Thoracic aorta (tissue), 2 donors: Measurements from ENCODE around the gene RAD51AP2. TPM values are rescaled to one million over a fixed set of nuclear protein-coding genes. Genes with fewer than 3 reads are reported as not detected.

ENCODE experiments used
- ATAC-seq: fragments of 150-250 bp; one replicate; pipeline ENCODE4 v1.8.0; 2017; ENCODE audit warnings: low read depth; ENCODE audit not compliant: insufficient number of reproducible peaks, low FRiP score
- DNase-seq: peaks from one replicate; pipeline ENCODE4 v3.0.0-alpha.2; 2020; ENCODE audit warnings: low spot score
- H3K27ac ChIP-seq, 2 donors: fragments of 200-600 bp; sonication (generic); 1 replicate in 1 of 2; 2 replicates in 1 of 2; pipeline ENCODE4 v1.5.1; 2016; ENCODE audit warnings: mild to moderate bottlenecking in 2 of 2, moderate library complexity in 2 of 2
- H3K27me3 ChIP-seq: fragments of 200-600 bp; sonication (generic); replicated peaks from 2 replicates; pipeline ENCODE4 v1.6.0; 2016; ENCODE audit warnings: mild to moderate bottlenecking; ENCODE audit not compliant: insufficient read depth
- H3K36me3 ChIP-seq: fragments of 200-600 bp; sonication (generic); one replicate; pipeline ENCODE4 v1.5.1; 2016
- H3K4me1 ChIP-seq, 2 donors: fragments of 200-600 bp; sonication (generic); 1 replicate in 1 of 2; 2 replicates in 1 of 2; pipeline versions ENCODE4 v1.5.1 to v1.6.0; 2016; ENCODE audit warnings: low read depth in 2 of 2, mild to moderate bottlenecking in 1 of 2; ENCODE audit not compliant: control insufficient read depth in 1 of 2
- H3K4me3 ChIP-seq: fragments of 200-600 bp; sonication (generic); 2 replicates; pipeline ENCODE4 v1.5.1; 2016; ENCODE audit warnings: mild to moderate bottlenecking
- H3K9me3 ChIP-seq: fragments of 200-600 bp; sonication (generic); 2 replicates; pipeline ENCODE4 v1.5.1; 2016
- total RNA-seq, 2 donors: library from RNA; depleted of rRNA; stranded (reverse); fragments of >200 nt; gene quantifications; one replicate each; pipeline versions ENCODE4 v1.1.0 to v1.2.3, GENCODE V29; 2016
- TF ChIP-seq, protein P1 (sequence below): fragments of 200-600 bp; sonication (generic); IDR thresholded peaks from one replicate; pipeline ENCODE4 v1.5.1; 2019; ENCODE audit warnings: antibody characterized with exemption

RAD51AP2 gene
- total RNA-seq, 2 donors from 2014 or later = not detected

DNA sequence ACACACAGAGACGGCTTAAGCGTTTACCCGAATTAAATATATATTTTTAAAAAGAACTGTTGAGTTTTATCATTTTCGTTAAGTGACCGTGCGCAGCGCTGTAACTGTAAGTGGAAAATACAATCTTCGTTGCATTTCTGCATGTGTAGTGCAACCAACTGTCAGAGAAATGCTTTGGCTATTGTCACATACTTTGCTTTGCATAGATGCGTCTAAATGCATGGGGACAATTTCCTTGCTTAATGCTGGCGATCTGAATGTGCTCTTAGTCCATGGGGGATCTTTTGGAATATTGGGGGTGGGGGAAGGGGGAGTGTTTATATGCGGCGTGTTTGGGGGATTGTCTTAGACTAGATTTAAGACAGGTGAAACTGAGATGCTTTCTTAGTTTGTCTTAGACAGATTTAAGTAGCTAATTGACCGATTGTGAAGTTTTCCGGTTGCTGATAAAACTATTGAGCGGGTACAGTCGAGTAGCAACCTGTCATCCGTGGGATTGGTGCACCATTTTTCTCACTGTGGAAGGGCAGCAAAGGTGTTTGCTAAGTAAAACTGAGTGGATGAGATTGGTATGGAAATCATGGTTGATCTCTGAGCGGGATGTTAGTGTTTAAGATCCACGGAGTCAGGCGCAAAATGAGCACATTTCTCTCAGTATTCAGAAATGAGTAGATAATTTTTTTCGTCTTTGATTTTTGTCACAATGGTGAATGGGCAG is 22.7 kb upstream of the RAD51AP2 start:
- ATAC-seq (no peak), DNase-seq (no peak)
- Histone ChIP-seq H3K36me3 (no peaks in the 10 kb centered on the region), H3K4me3 (peak overlapping the region; percentile 70), H3K9me3 (no peaks in the 10 kb centered on the region), H3K27ac (no peak overlapping the region), H3K4me1 (peaks cover 0 to 27% of the 10 kb centered on the region in 2 donors), H3K27me3 (no peaks in the 10 kb centered on the region)
- TF ChIP-seq, protein P1, sequence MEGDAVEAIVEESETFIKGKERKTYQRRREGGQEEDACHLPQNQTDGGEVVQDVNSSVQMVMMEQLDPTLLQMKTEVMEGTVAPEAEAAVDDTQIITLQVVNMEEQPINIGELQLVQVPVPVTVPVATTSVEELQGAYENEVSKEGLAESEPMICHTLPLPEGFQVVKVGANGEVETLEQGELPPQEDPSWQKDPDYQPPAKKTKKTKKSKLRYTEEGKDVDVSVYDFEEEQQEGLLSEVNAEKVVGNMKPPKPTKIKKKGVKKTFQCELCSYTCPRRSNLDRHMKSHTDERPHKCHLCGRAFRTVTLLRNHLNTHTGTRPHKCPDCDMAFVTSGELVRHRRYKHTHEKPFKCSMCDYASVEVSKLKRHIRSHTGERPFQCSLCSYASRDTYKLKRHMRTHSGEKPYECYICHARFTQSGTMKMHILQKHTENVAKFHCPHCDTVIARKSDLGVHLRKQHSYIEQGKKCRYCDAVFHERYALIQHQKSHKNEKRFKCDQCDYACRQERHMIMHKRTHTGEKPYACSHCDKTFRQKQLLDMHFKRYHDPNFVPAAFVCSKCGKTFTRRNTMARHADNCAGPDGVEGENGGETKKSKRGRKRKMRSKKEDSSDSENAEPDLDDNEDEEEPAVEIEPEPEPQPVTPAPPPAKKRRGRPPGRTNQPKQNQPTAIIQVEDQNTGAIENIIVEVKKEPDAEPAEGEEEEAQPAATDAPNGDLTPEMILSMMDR = no peak

DNA sequence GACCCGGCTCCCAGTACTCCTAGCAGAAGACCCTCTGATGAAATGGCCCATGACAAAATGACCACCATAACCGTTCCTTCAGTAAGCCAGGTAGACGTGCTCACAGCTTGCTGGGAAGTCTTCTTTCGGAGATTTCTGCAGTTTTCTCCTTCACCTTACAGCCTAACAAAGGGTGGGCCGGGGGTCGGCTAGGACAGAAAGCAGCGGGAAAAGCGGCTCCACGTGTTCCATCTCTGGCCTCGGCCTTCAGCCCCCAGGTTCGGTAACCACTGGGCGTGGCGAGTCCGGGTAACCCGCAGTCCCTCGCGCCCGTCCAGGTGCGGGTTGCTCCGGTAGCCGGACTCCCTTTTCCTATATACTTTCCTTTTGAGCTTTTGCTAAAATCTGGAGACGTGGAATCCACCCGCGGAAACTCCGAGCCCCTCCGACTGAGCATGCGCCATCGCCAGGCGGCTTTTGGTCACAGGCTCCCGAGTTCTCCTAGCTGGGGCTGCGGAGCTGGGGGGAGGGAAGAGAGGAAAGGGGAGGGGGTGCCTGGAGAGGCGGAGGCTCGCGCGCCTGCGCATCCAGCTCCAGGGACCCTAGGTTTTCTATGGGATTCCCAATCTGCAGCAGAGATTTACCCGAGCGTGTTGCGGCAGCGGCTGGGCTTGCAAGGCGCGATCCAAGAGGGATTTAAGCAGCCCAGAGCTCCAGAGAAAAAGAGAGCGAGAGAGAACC is 22.0 kb upstream of the RAD51AP2 start, which contains the start of gene VSNL1:
Gene VSNL1, plus strand, starts transcription at position 604 of the 720 bp plus-strand sequence. CDS start 51,379 bp downstream, outside the sequence.
- H3K36me3 ChIP-seq = no peaks in the 10 kb centered on the region
- peaks cover 0 to 27% of the 10 kb centered on the region in 2 donors for H3K4me1 ChIP-seq
- H3K27ac ChIP-seq = no peak within 1 kb of the TSS
- no peak for ATAC-seq
- H3K27me3 ChIP-seq = no peaks in the 10 kb centered on the region
- peak; percentile 5 for DNase-seq
- peak within 1 kb of the TSS; percentile 70 for H3K4me3 ChIP-seq
- no peaks in the 10 kb centered on the region for H3K9me3 ChIP-seq
- TF ChIP-seq, protein P1 = no peak

DNA sequence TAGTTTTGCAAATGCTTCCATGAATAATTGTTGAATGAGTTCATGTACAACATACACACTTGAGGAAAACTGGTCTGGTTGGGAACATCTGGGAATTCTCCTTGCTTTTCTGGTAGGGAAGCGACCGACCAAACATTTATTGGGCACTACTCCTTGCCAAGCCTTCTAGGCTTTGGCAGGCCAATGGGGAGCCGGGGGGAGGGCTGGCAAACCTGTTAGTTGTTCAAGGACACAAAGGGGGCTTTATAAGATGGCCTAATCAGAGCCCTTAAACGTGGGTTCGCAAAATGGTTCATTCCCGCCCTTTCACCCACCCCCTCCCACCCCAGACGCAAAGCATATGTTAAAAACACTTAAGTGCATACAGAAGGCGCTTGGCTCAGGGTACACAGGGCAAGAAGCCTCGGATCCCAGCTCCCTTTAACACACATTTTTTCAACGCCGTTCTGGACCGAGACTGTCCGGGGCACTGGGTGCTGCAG is 21.4 kb upstream of the RAD51AP2 start:
- H3K27ac ChIP-seq = no peak overlapping the region
- DNase-seq = no peak

DNA sequence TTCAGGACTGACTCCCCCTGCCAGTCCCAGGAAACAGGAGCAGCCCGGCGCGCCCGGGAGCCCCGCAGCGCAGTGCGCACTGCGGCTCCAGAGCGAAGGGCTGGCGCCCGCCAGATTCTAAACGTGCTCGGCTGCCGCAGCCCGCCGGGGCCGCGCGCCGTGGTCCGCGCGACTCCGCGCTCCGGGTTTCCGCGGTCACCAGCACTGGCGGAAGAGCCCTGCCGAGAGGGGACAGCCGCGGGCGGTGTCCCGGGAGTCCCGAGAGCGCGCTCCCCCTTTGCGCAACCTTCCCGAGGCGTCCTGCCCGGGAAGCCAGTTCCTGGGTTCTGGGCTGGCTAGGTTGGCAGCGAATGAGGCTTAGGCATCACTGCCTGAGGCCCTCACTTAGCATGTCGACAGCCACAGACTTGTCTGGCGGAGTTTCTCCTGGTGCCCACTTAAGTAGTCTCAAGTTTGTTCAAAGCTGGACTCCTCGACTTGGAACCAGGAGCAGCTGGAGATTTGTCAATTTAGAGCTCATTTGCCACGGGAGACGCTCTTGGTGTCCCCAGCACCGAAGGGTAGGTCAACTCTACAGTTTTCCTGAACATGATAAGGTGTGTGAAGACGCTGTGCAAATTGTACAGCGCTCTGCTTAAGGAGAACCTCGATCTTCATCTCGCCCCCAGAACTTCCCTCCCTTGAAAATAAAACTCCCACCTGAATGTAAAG is 20.8 kb upstream of the RAD51AP2 start:
- H3K4me3 ChIP-seq = peak overlapping the region; percentile 70
- no peaks in the 10 kb centered on the region for H3K9me3 ChIP-seq
- ATAC-seq (no peak), DNase-seq (no peak)
- no peaks in the 10 kb centered on the region for H3K36me3 ChIP-seq
- H3K4me1 ChIP-seq = peaks cover 0 to 27% of the 10 kb centered on the region in 2 donors
- H3K27me3 ChIP-seq = no peaks in the 10 kb centered on the region
- TF ChIP-seq, protein P1 = no peak
- peak overlapping the region in 1 of 2 donors; percentile 27 for H3K27ac ChIP-seq

More for the DNA sequence above, 21.4 kb upstream of the RAD51AP2 start:
- Histone ChIP-seq H3K9me3 (no peaks in the 10 kb centered on the region), H3K27me3 (no peaks in the 10 kb centered on the region), H3K36me3 (no peaks in the 10 kb centered on the region), H3K4me3 (peak overlapping the region; percentile 70), H3K4me1 (peaks cover 0 to 27% of the 10 kb centered on the region in 2 donors)
- ATAC-seq = no peak
- TF ChIP-seq, protein P1 = no peak
